Calu3 (cell line): ENCODE results near the gene DBX1. TPM values are rescaled to one million over a fixed set of nuclear protein-coding genes. Genes with fewer than 3 reads are reported as not detected.

Source experiments
- BruUV-seq: library from RNA; stranded (reverse); fragments of 400-500 nt; replicated peaks from 2 replicates; lab custom pipeline; 2021; lab: Mats Ljungman, UMichigan
- CTCF ChIA-PET: fragments of 300-600 bp; sonication (Branson Sonifier 250); formaldehyde crosslinking; loops from one replicate; lab custom pipeline; 2022; ENCODE audit warnings: antibody characterized with exemption; lab: Charles Lee
- DNase-seq: peaks from one replicate; pipeline ENCODE4 v3.0.0; 2022
- H3K27ac Mint-ChIP-seq: one replicate; pipeline ENCODE4 v1.8.0; 2022; ENCODE audit warnings: mixed read lengths; ENCODE audit not compliant: unreplicated experiment
- H3K27me3 Mint-ChIP-seq: one replicate; pipeline ENCODE4 v1.8.0; 2022; ENCODE audit warnings: mixed read lengths; ENCODE audit not compliant: unreplicated experiment
- H3K36me3 Mint-ChIP-seq: one replicate; pipeline ENCODE4 v1.8.0; 2022; ENCODE audit warnings: mild to moderate bottlenecking, moderate library complexity, mixed read lengths; ENCODE audit not compliant: insufficient read depth, unreplicated experiment
- H3K4me1 Mint-ChIP-seq: one replicate; pipeline ENCODE4 v1.8.0; 2022; ENCODE audit warnings: mild to moderate bottlenecking, low read depth, mixed read lengths; ENCODE audit not compliant: unreplicated experiment
- H3K4me3 Mint-ChIP-seq: one replicate; pipeline ENCODE4 v1.8.0; 2022; ENCODE audit warnings: mild to moderate bottlenecking, low read depth, moderate library complexity, mixed read lengths; ENCODE audit not compliant: unreplicated experiment
- H3K9me3 Mint-ChIP-seq: one replicate; pipeline ENCODE4 v1.8.0; 2022; ENCODE audit warnings: low read depth, mixed read lengths; ENCODE audit not compliant: unreplicated experiment
- intact Hi-C: fragments of 100-400 bp; cut with micrococcal nuclease; formaldehyde crosslinking; loops from one replicate; pipeline ENCODE4 v1.10.0; 2022; ENCODE audit not compliant: unreplicated experiment
- total RNA-seq: library from RNA; stranded (reverse); gene quantifications from 2 replicates; pipeline ENCODE4 v1.2.3, GENCODE V29; 2022
- TF ChIP-seq, protein P1 (sequence below): fragments of 200-600 bp; IDR thresholded peaks from one replicate; pipeline ENCODE4 v1.8.0; 2022; ENCODE audit warnings: antibody characterized with exemption; ENCODE audit not compliant: unreplicated experiment

Gene DBX1
- total RNA-seq, 1 experiment from 2014 or later = not detected

- BruUV-seq = no TSS peak
- Mint-ChIP-seq H3K4me3 (no peak overlapping the region), H3K4me1 (peaks cover 11% of the 10 kb centered on the region), H3K27me3 (peaks cover 99% of the 10 kb centered on the region), H3K27ac (no peak overlapping the region), H3K9me3 (no peaks in the 10 kb centered on the region), H3K36me3 (peaks cover 3% of the 10 kb centered on the region)
- TF ChIP-seq, protein P1, sequence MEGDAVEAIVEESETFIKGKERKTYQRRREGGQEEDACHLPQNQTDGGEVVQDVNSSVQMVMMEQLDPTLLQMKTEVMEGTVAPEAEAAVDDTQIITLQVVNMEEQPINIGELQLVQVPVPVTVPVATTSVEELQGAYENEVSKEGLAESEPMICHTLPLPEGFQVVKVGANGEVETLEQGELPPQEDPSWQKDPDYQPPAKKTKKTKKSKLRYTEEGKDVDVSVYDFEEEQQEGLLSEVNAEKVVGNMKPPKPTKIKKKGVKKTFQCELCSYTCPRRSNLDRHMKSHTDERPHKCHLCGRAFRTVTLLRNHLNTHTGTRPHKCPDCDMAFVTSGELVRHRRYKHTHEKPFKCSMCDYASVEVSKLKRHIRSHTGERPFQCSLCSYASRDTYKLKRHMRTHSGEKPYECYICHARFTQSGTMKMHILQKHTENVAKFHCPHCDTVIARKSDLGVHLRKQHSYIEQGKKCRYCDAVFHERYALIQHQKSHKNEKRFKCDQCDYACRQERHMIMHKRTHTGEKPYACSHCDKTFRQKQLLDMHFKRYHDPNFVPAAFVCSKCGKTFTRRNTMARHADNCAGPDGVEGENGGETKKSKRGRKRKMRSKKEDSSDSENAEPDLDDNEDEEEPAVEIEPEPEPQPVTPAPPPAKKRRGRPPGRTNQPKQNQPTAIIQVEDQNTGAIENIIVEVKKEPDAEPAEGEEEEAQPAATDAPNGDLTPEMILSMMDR = no peak
- DNase-seq = no peak
- intact Hi-C loops = no loop called here
- CTCF ChIA-PET = no interaction called here
Observed at GRCh38 chr11:20161230-20161918, 1.1 kb upstream of the DBX1 start.

DNA sequence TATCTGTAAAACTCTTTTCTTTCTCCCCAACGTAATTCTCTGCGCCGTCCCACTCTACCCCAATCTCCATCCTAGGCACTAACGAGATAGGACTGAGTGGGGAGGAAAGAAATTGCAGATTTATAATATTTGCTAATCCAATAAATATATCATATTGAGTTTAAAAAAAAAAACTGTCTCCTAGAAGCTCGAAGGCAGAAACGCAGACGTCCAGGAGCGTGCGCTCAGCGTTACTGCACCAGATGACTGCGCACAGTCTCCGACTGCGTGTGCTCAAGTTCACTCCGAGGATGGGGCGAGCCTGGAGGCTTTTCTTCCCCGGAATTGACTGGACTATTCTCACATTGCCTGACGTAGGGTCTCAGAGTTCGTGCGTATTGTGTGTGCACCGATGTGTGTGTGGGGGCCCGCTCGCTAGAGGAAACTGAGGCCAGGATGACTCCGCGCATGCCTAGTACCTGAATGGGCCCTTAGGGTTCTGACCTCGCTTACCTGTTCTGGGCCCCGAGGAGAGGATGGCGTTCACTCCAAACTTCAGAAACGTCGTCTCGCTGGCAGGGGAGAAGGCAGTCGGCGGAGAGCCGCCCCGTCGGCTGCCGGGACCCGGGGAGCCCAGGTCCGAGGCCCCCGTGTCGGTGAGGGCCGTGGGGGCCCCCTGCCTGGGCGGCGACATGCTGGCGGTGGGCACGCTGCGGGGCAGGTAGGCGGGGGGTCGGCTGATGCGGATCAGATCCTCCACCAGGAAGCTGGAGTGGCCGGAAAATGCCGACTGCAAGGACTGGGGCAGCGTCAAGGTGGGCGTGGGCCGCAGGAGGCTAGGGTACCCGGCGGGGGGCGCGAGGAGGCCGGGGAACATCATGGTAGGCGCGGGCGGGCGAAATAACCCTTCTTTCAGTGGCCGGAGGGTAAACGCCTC lies 551 bp downstream of the DBX1 start:
- no peak for DNase-seq
- intact Hi-C loops = no loop called here
- BruUV-seq = no TSS peak
- Mint-ChIP-seq H3K4me1 (peaks cover 19% of the 10 kb centered on the region), H3K4me3 (no peak overlapping the region), H3K9me3 (no peaks in the 10 kb centered on the region), H3K27ac (no peak overlapping the region), H3K36me3 (peaks cover 12% of the 10 kb centered on the region), H3K27me3 (peaks cover 99% of the 10 kb centered on the region)
- CTCF ChIA-PET = no interaction called here
- TF ChIP-seq, protein P1 = no peak

GRCh38 chr11:20158597-20159257 lies 1.5 kb downstream of the DBX1 start:
- Mint-ChIP-seq H3K27ac (no peak overlapping the region), H3K27me3 (peaks cover 99% of the 10 kb centered on the region), H3K4me1 (peaks cover 19% of the 10 kb centered on the region), H3K9me3 (no peaks in the 10 kb centered on the region), H3K36me3 (peaks cover 12% of the 10 kb centered on the region), H3K4me3 (no peak overlapping the region)
- BruUV-seq = no TSS peak
- TF ChIP-seq, protein P1 = no peak
- intact Hi-C loops = no loop called here
- DNase-seq = peak; percentile 38
- CTCF ChIA-PET = no interaction called here

GRCh38 chr11:20157728-20158127 lies 2.5 kb downstream of the DBX1 start:
- Mint-ChIP-seq H3K4me1 (peaks cover 19% of the 10 kb centered on the region), H3K9me3 (no peaks in the 10 kb centered on the region), H3K36me3 (peaks cover 12% of the 10 kb centered on the region), H3K27ac (no peak overlapping the region), H3K27me3 (peaks cover 95% of the 10 kb centered on the region), H3K4me3 (no peak overlapping the region)
- CTCF ChIA-PET = no interaction called here
- BruUV-seq = no TSS peak
- intact Hi-C loops = no loop called here
- DNase-seq = no peak
- TF ChIP-seq, protein P1 = no peak
